DOHH2 (cell line): ENCODE data around the gene TTLL9.

ENCODE experiments used
- H3F3A ChIP-seq: fragments of 200-600 bp; sonication (generic), shearing (Covaris generic); 2 replicates; pipeline ENCODE4 v1.6.0; 2016; ENCODE audit warnings: antibody characterized with exemption, mild to moderate bottlenecking; ENCODE audit not compliant: control insufficient read depth, insufficient read depth
- H3K27ac ChIP-seq: fragments of 200-600 bp; sonication (generic); 2 replicates; pipeline ENCODE4 v1.5.1; 2014; ENCODE audit warnings: low read depth, mild to moderate bottlenecking, low read length, moderate library complexity
- H3K27me3 ChIP-seq: fragments of 200-600 bp; sonication (generic); 2 replicates; pipeline ENCODE4 v1.6.1; 2014; ENCODE audit warnings: mild to moderate bottlenecking, low read length, mixed read lengths; ENCODE audit not compliant: control insufficient read depth
- H3K36me3 ChIP-seq: fragments of 200-600 bp; sonication (generic); 2 replicates; pipeline ENCODE4 v1.6.1; 2014; ENCODE audit warnings: mild to moderate bottlenecking, low read length, moderate library complexity, mixed read lengths; ENCODE audit not compliant: control insufficient read depth
- H3K4me1 ChIP-seq: fragments of 200-600 bp; sonication (generic); 2 replicates; pipeline ENCODE4 v1.6.1; 2014; ENCODE audit warnings: mild to moderate bottlenecking, low read length, mixed read lengths; ENCODE audit not compliant: control insufficient read depth
- H3K4me2 ChIP-seq: fragments of 200-600 bp; sonication (generic); 2 replicates; pipeline ENCODE4 v1.6.0; 2014; ENCODE audit warnings: mild to moderate bottlenecking, low read length, moderate library complexity
- H3K4me3 ChIP-seq: fragments of 200-600 bp; sonication (generic); 2 replicates; pipeline ENCODE4 v1.5.1; 2014; ENCODE audit warnings: mild to moderate bottlenecking, low read length, mixed read lengths
- H3K79me2 ChIP-seq: fragments of 200-600 bp; sonication (generic); 2 replicates; pipeline ENCODE4 v1.6.1; 2014; ENCODE audit warnings: mild to moderate bottlenecking, low read length, mixed read lengths; ENCODE audit not compliant: control insufficient read depth
- H3K9me2 ChIP-seq: fragments of 200-600 bp; sonication (generic); replicated peaks from 2 replicates; pipeline ENCODE4 v1.6.1; 2014; ENCODE audit warnings: mild to moderate bottlenecking, low read length, mixed read lengths; ENCODE audit not compliant: control insufficient read depth
- H3K9me3 ChIP-seq: fragments of 200-600 bp; sonication (generic); 2 replicates; pipeline ENCODE4 v1.6.1; 2014; ENCODE audit warnings: antibody characterized with exemption, low read length, mixed read lengths; ENCODE audit not compliant: control insufficient read depth, insufficient read depth
- H4K20me1 ChIP-seq: fragments of 200-600 bp; sonication (generic); 2 replicates; pipeline ENCODE4 v1.6.0; 2014; ENCODE audit warnings: low read depth, mild to moderate bottlenecking, antibody characterized with exemption, low read length, moderate library complexity; ENCODE audit not compliant: control insufficient read depth, insufficient read depth
- EZH2phosphoT487 ChIP-seq: fragments of 200-600 bp; sonication (generic); IDR thresholded peaks from 2 replicates; pipeline ENCODE4 v1.6.1; 2017; ENCODE audit warnings: borderline replicate concordance, mild to moderate bottlenecking, antibody characterized with exemption, low read length, moderate library complexity, mixed read lengths
- TF ChIP-seq, protein P1 (sequence below): fragments of 200-600 bp; sonication (generic); IDR thresholded peaks from one replicate; pipeline ENCODE4 v1.5.1; 2014; ENCODE audit warnings: antibody characterized with exemption, mild to moderate bottlenecking, low read depth, low read length; ENCODE audit not compliant: poor library complexity, severe bottlenecking

TTLL9 gene

DNA sequence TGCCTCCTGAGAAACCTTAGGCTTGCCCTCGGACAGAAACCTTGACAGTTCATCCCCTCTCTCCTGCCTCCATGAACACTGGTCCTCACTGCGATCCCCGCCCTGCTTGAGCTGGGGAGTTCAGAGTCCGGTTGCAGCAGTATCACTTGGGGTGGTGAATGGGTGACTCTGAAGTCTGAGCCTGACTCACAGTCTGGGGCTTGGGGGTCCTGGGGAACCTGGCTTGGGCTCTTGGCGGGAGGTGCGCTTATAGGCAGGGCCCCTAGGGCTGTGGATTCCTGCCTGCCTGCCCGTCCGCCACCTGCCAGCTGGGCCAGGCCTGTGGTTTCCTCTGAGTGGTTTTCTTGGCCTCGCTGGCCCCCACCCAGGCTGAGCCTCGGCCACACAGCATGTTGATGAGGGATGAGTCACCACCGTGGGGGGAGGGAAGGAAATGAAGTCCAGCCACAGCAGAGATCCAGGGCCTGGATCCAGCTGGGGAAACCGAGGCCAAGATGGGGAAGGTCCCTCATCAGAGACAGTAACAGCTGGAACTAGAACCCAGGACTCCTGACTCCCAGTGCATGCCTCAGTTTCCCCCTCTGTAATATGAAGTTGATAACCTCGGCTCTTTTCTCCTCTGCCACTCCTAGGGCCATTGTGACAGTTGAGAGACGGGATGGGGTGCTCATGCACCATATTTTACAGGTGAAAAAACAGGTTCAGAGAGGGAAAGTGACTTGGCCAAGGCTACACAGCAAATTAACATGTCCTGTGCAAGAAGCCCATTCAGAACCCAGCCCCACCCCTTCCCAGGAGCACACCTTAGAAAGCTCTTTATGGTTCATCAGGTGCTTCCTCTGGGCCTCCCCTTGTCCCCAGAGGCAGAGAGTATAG, 34.2 kb upstream of the TTLL9 start:
- peaks cover 9% of the 10 kb centered on the region; the same call in 1 of the 2 replicates for H3K27me3 ChIP-seq
- no peaks in the 10 kb centered on the region for H3K36me3 ChIP-seq
- H3K4me3 ChIP-seq = no peak overlapping the region
- H3F3A ChIP-seq = no peaks in the 10 kb centered on the region
- no peaks in the 10 kb centered on the region for H3K4me1 ChIP-seq
- H3K9me2 ChIP-seq = no peaks in the 10 kb centered on the region
- no peaks in the 10 kb centered on the region for H4K20me1 ChIP-seq
- TF ChIP-seq EZH2phosphoT487 = no peak
- TF ChIP-seq, protein P1, sequence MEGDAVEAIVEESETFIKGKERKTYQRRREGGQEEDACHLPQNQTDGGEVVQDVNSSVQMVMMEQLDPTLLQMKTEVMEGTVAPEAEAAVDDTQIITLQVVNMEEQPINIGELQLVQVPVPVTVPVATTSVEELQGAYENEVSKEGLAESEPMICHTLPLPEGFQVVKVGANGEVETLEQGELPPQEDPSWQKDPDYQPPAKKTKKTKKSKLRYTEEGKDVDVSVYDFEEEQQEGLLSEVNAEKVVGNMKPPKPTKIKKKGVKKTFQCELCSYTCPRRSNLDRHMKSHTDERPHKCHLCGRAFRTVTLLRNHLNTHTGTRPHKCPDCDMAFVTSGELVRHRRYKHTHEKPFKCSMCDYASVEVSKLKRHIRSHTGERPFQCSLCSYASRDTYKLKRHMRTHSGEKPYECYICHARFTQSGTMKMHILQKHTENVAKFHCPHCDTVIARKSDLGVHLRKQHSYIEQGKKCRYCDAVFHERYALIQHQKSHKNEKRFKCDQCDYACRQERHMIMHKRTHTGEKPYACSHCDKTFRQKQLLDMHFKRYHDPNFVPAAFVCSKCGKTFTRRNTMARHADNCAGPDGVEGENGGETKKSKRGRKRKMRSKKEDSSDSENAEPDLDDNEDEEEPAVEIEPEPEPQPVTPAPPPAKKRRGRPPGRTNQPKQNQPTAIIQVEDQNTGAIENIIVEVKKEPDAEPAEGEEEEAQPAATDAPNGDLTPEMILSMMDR = no peak
- no peak overlapping the region for H3K27ac ChIP-seq
- H3K79me2 ChIP-seq = no peaks in the 10 kb centered on the region
- no peaks in the 10 kb centered on the region for H3K9me3 ChIP-seq
- H3K4me2 ChIP-seq = no peak overlapping the region

GRCh38 chr20:31836853-31837608, 33.4 kb upstream of the TTLL9 start:
- no peaks in the 10 kb centered on the region for H3K36me3 ChIP-seq
- H3K79me2 ChIP-seq = no peaks in the 10 kb centered on the region
- no peaks in the 10 kb centered on the region for H3K9me3 ChIP-seq
- no peak overlapping the region for H3K4me3 ChIP-seq
- H3K9me2 ChIP-seq = no peaks in the 10 kb centered on the region
- no peak overlapping the region for H3K4me2 ChIP-seq
- H3F3A ChIP-seq = no peaks in the 10 kb centered on the region
- TF ChIP-seq EZH2phosphoT487 = no peak
- TF ChIP-seq, protein P1 = no peak
- H3K27ac ChIP-seq = no peak overlapping the region
- peaks cover 15% of the 10 kb centered on the region for H3K27me3 ChIP-seq
- H3K4me1 ChIP-seq = no peaks in the 10 kb centered on the region
- no peaks in the 10 kb centered on the region for H4K20me1 ChIP-seq

DNA sequence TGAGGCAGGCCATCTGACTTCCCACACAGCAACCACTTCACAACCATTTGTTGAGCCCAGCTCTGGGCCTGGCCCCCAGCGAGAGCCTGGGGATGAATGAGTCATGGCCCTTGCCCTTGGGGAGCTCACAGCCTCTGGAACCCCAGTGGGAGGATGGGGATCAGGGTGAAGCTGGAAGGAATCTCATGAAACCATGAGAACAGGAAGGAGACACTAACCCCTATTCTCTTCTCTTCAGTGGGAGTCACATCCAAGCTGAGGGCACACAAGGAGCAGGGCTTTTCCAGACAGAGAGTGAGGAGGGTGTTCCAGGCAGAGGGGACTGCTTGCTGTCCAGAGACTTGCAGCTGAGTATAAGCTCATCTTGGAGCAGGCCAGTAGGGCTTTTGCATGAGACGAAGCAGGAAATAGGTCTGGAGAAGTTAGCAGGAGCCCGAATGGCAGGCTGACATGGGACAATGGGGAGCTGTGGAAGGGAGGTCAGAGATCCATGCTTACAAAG, 32.5 kb upstream of the TTLL9 start:
- Histone ChIP-seq H3K36me3 (no peaks in the 10 kb centered on the region), H3K27ac (no peak overlapping the region), H3K4me2 (no peak overlapping the region), H4K20me1 (no peaks in the 10 kb centered on the region), H3K79me2 (no peaks in the 10 kb centered on the region), H3K4me3 (no peak overlapping the region), H3K9me2 (no peaks in the 10 kb centered on the region), H3K4me1 (peaks cover 4% of the 10 kb centered on the region; the same call in 1 of the 2 replicates), H3K9me3 (no peaks in the 10 kb centered on the region), H3F3A (no peaks in the 10 kb centered on the region), H3K27me3 (peaks cover 15% of the 10 kb centered on the region)
- TF ChIP-seq EZH2phosphoT487 = no peak
- TF ChIP-seq, protein P1 = no peak
